A204.1 (cell line): ENCODE data around the gene ALX4.

Experiments
- FAIRE-seq: peaks from 2 replicates; lab custom pipeline; 2012; peaks lifted over from hg19 to GRCh38; lab: Jason Lieb, UNC

ALX4 gene

GRCh38 chr11:44300844-44301563, 8.9 kb downstream of the ALX4 start:
- FAIRE-seq, result no peak

GRCh38 chr11:44298862-44299261, 11.1 kb downstream of the ALX4 start:
- FAIRE-seq, result no peak

GRCh38 chr11:44290208-44290607, 19.7 kb downstream of the ALX4 start:
- FAIRE-seq, result no peak

- no peak for FAIRE-seq
These were observed 21.8 kb downstream of the ALX4 start for GRCh38 chr11:44288133-44288526.

GRCh38 chr11:44286911-44287310, 23.0 kb downstream of the ALX4 start:
- FAIRE-seq, result no peak

- no peak for FAIRE-seq
These were observed 23.6 kb downstream of the ALX4 start for GRCh38 chr11:44286268-44286880.

GRCh38 chr11:44285756-44286155, 24.2 kb downstream of the ALX4 start:
- no peak for FAIRE-seq

- FAIRE-seq, result no peak
These were observed 27.3 kb downstream of the ALX4 start for GRCh38 chr11:44282620-44283019.

GRCh38 chr11:44281151-44281550, 28.8 kb downstream of the ALX4 start:
- no peak for FAIRE-seq

GRCh38 chr11:44280257-44280656, 29.7 kb downstream of the ALX4 start:
- FAIRE-seq, result no peak

GRCh38 chr11:44279483-44279882, 30.5 kb downstream of the ALX4 start:
- FAIRE-seq, result no peak

- FAIRE-seq, result no peak
These were observed 32.5 kb downstream of the ALX4 start for GRCh38 chr11:44277196-44278090.

- no peak for FAIRE-seq
These were observed 33.9 kb downstream of the ALX4 start for GRCh38 chr11:44275961-44276550.

- FAIRE-seq, result no peak
These were observed 34.7 kb downstream of the ALX4 start for GRCh38 chr11:44275241-44275640.

GRCh38 chr11:44274404-44274803, 35.5 kb downstream of the ALX4 start:
- FAIRE-seq, result no peak

- no peak for FAIRE-seq
These were observed 38.7 kb downstream of the ALX4 start for GRCh38 chr11:44271286-44271685.

GRCh38 chr11:44270403-44271273, 39.3 kb downstream of the ALX4 start:
- FAIRE-seq, result no peak

GRCh38 chr11:44269369-44270351, 40.3 kb downstream of the ALX4 start:
- no peak for FAIRE-seq

- FAIRE-seq, result no peak
These were observed 41.3 kb downstream of the ALX4 start for GRCh38 chr11:44268614-44269080.
